Measurements from ENCODE around the gene TMEM8B. TPM values are rescaled to one million over a fixed set of nuclear protein-coding genes. Genes with fewer than 3 reads are reported as not detected.

The TMEM8B gene
- total RNA-seq, 1 donor from 2014 or later = 44.4 TPM

- no peak overlapping the region for H3K4me3 Mint-ChIP-seq
- H3K27ac Mint-ChIP-seq = peak overlapping the region; percentile 96
- no peak for TF ChIP-seq CTCF (IDR thresholded peaks at IDR 0.05; ENCODE audit: unreplicated experiment)
- no peaks in the 10 kb centered on the region for H3K27me3 Mint-ChIP-seq (ENCODE audit: low read depth)
- peaks cover 60% of the 10 kb centered on the region for H3K4me1 Mint-ChIP-seq
- no peak for DNase-seq (ENCODE audit: low spot score in 2 of 2, unreplicated experiment in 2 of 2)
- H3K36me3 Mint-ChIP-seq = no peaks in the 10 kb centered on the region
- no peaks in the 10 kb centered on the region for H3K9me3 Mint-ChIP-seq
These were observed 79.6 kb downstream of the TMEM8B start for GRCh38 chr9:35908504-35909125.

- Mint-ChIP-seq H3K36me3 (no peaks in the 10 kb centered on the region), H3K4me3 (no peak within 1 kb of the TSS), H3K9me3 (no peaks in the 10 kb centered on the region), H3K4me1 (peaks cover 58% of the 10 kb centered on the region), H3K27ac (peak within 1 kb of the TSS; percentile 96), H3K27me3 (ENCODE audit: low read depth) (no peaks in the 10 kb centered on the region)
- no peak for DNase-seq (ENCODE audit: low spot score in 2 of 2, unreplicated experiment in 2 of 2)
- TF ChIP-seq CTCF (IDR thresholded peaks at IDR 0.05; ENCODE audit: unreplicated experiment) = no peak
These were observed 80.2 kb downstream of the TMEM8B start, which contains the start of gene SPAAR for GRCh38 chr9:35909274-35909673. Gene SPAAR, plus strand, starts transcription at chr9:35909490. Its CDS starts 974 bp downstream, at chr9:35910464.

- no peaks in the 10 kb centered on the region for H3K9me3 Mint-ChIP-seq
- no peaks in the 10 kb centered on the region for H3K36me3 Mint-ChIP-seq
- TF ChIP-seq CTCF (IDR thresholded peaks at IDR 0.05; ENCODE audit: unreplicated experiment) = no peak
- no peak overlapping the region for H3K4me3 Mint-ChIP-seq
- H3K27me3 Mint-ChIP-seq (ENCODE audit: low read depth) = no peaks in the 10 kb centered on the region
- no peak for DNase-seq (ENCODE audit: low spot score in 2 of 2, unreplicated experiment in 2 of 2)
- peaks cover 51% of the 10 kb centered on the region for H3K4me1 Mint-ChIP-seq
- peak overlapping the region; percentile 53 for H3K27ac Mint-ChIP-seq
These were observed 80.9 kb downstream of the TMEM8B start for GRCh38 chr9:35909687-35910612.

GRCh38 chr9:35910613-35911359, 81.8 kb downstream of the TMEM8B start:
- Mint-ChIP-seq H3K4me1 (peaks cover 45% of the 10 kb centered on the region), H3K36me3 (no peaks in the 10 kb centered on the region), H3K27me3 (ENCODE audit: low read depth) (no peaks in the 10 kb centered on the region), H3K27ac (peak overlapping the region; percentile 88), H3K9me3 (no peaks in the 10 kb centered on the region), H3K4me3 (no peak overlapping the region)
- TF ChIP-seq CTCF (IDR thresholded peaks at IDR 0.05; ENCODE audit: unreplicated experiment) = peak; percentile 19
- DNase-seq (ENCODE audit: low spot score in 2 of 2, unreplicated experiment in 2 of 2) = no peak

- no peak for DNase-seq (ENCODE audit: low spot score in 2 of 2, unreplicated experiment in 2 of 2)
- Mint-ChIP-seq H3K4me3 (no peak overlapping the region), H3K36me3 (no peaks in the 10 kb centered on the region), H3K27me3 (ENCODE audit: low read depth) (no peaks in the 10 kb centered on the region), H3K9me3 (no peaks in the 10 kb centered on the region), H3K4me1 (peaks cover 37% of the 10 kb centered on the region), H3K27ac (no peak overlapping the region)
- no peak for TF ChIP-seq CTCF (IDR thresholded peaks at IDR 0.05; ENCODE audit: unreplicated experiment)
These were observed 82.7 kb downstream of the TMEM8B start for GRCh38 chr9:35911690-35912089.
